Neural cell (in vitro differentiated cells): Measurements from ENCODE around the gene AGTPBP1. TPM values are rescaled to one million over a fixed set of nuclear protein-coding genes. Genes with fewer than 3 reads are reported as not detected.

Experiments
- H2AFZ ChIP-seq: fragments of 200-600, 300-800 bp; sonication (generic), shearing (Covaris generic); 2 replicates; pipeline ENCODE4 v1.6.0; 2014; ENCODE audit warnings: low read depth, mild to moderate bottlenecking, antibody characterized with exemption, low read length, moderate library complexity
- H3F3A ChIP-seq: fragments of 200-600 bp; shearing (Covaris generic); 2 replicates; pipeline ENCODE4 v1.6.1; 2016; ENCODE audit warnings: mild to moderate bottlenecking, moderate library complexity, mixed read lengths, antibody characterized with exemption, low read length; ENCODE audit not compliant: insufficient read depth, poor library complexity, severe bottlenecking
- H3K27ac ChIP-seq: fragments of 200-600, 300-800 bp; sonication (generic), shearing (Covaris generic); 2 replicates; pipeline ENCODE4 v1.5.1; 2014; ENCODE audit warnings: mild to moderate bottlenecking, low read length, moderate library complexity
- H3K27me3 ChIP-seq: fragments of 300-800, 200-600 bp; sonication (generic), shearing (Covaris generic); 2 replicates; pipeline ENCODE4 v1.6.0; 2014; ENCODE audit warnings: mild to moderate bottlenecking, low read depth, low read length, moderate library complexity; ENCODE audit not compliant: insufficient read depth
- H3K36me3 ChIP-seq: fragments of 300-800, 200-600 bp; sonication (generic), shearing (Covaris generic); 2 replicates; pipeline ENCODE4 v1.5.1; 2014; ENCODE audit warnings: mild to moderate bottlenecking, antibody characterized with exemption, low read length, moderate library complexity; ENCODE audit not compliant: insufficient read depth
- H3K4me2 ChIP-seq: fragments of 300-800, 200-600 bp; sonication (generic), shearing (Covaris generic); 2 replicates; pipeline ENCODE4 v1.6.0; 2014; ENCODE audit warnings: mild to moderate bottlenecking, low read length
- H3K4me3 ChIP-seq: fragments of 300-800, 200-600 bp; sonication (generic), shearing (Covaris generic); 2 replicates; pipeline ENCODE4 v1.5.1; 2014; ENCODE audit warnings: mild to moderate bottlenecking, low read length, moderate library complexity
- H3K79me2 ChIP-seq: fragments of 200-600 bp; shearing (Covaris generic); replicated peaks from 2 replicates; pipeline ENCODE4 v1.6.0; 2014; ENCODE audit warnings: mild to moderate bottlenecking, low read length, moderate library complexity; ENCODE audit not compliant: insufficient read depth
- H3K9ac ChIP-seq: fragments of 300-800, 200-600 bp; sonication (generic), shearing (Covaris generic); 2 replicates; pipeline ENCODE4 v1.6.1; 2016; ENCODE audit warnings: mild to moderate bottlenecking, low read length, mixed read lengths
- H3K9me2 ChIP-seq: fragments of 200-600 bp; shearing (Covaris generic); 2 replicates; pipeline ENCODE4 v1.6.1; 2016; ENCODE audit warnings: mild to moderate bottlenecking, low read length, mixed read lengths; ENCODE audit not compliant: insufficient read depth
- H3K9me3 ChIP-seq: fragments of 200-600, 300-800 bp; sonication (generic), shearing (Covaris generic); 2 replicates; pipeline ENCODE4 v1.6.1; 2016; ENCODE audit warnings: mild to moderate bottlenecking, mixed run types, low read length, moderate library complexity, mixed read lengths
- H4K20me1 ChIP-seq: fragments of 200-600 bp; shearing (Covaris generic); 2 replicates; pipeline ENCODE4 v1.6.1; 2016; ENCODE audit warnings: mild to moderate bottlenecking, mixed run types; ENCODE audit not compliant: insufficient read depth
- EP300 ChIP-seq: fragments of 450-650 bp; conservative IDR thresholded peaks from 2 replicates; pipeline ENCODE4 v1.6.1; 2014; ENCODE audit warnings: antibody characterized with exemption, mild to moderate bottlenecking, moderate library complexity; ENCODE audit not compliant: poor library complexity, severe bottlenecking
- EZH2 ChIP-seq: fragments of 200-600, 300-800 bp; shearing (Covaris generic), sonication (generic); IDR thresholded peaks from 2 replicates; pipeline ENCODE4 v1.6.1; 2014; ENCODE audit warnings: antibody characterized with exemption, low read length, borderline replicate concordance, mild to moderate bottlenecking; ENCODE audit not compliant: insufficient read depth, poor library complexity, severe bottlenecking
- MXI1 ChIP-seq: fragments of 450-650 bp; conservative IDR thresholded peaks from 2 replicates; pipeline ENCODE4 v1.6.1; 2014; ENCODE audit warnings: antibody characterized with exemption, mild to moderate bottlenecking; ENCODE audit not compliant: poor library complexity, severe bottlenecking
- POLR2AphosphoS5 ChIP-seq: IDR thresholded peaks from 2 replicates; pipeline ENCODE4 v1.6.1; 2012
- RAD21 ChIP-seq: fragments of 450-650 bp; conservative IDR thresholded peaks from 2 replicates; pipeline ENCODE4 v1.6.1; 2014; ENCODE audit warnings: antibody characterized with exemption, mild to moderate bottlenecking, moderate library complexity
- SMC3 ChIP-seq: fragments of 450-650 bp; conservative IDR thresholded peaks from 2 replicates; pipeline ENCODE4 v1.6.1; 2014; ENCODE audit warnings: antibody characterized with exemption, mild to moderate bottlenecking, moderate library complexity; ENCODE audit not compliant: poor library complexity
- TAF1 ChIP-seq: IDR thresholded peaks from 2 replicates; pipeline ENCODE4 v1.6.1; 2012; ENCODE audit warnings: low read depth
- polyA plus RNA-seq: library from polyadenylated mRNA; depleted of rRNA; stranded (reverse); fragments of >200 nt; gene quantifications from 2 replicates; pipeline ENCODE4 v1.2.3, GENCODE V29; 2014
- TF ChIP-seq, protein P1 (sequence below): IDR thresholded peaks from 2 replicates; pipeline ENCODE4 v1.6.1; 2012; ENCODE audit warnings: borderline replicate concordance
- TF ChIP-seq, protein P2 (sequence below): fragments of 450-650 bp; IDR thresholded peaks from 2 replicates; pipeline ENCODE4 v1.5.1; 2014; ENCODE audit warnings: antibody characterized with exemption, mild to moderate bottlenecking, moderate library complexity; ENCODE audit not compliant: poor library complexity, severe bottlenecking

Gene AGTPBP1
- polyA plus RNA-seq, 1 donor from 2014 or later: 90.7 TPM

DNA sequence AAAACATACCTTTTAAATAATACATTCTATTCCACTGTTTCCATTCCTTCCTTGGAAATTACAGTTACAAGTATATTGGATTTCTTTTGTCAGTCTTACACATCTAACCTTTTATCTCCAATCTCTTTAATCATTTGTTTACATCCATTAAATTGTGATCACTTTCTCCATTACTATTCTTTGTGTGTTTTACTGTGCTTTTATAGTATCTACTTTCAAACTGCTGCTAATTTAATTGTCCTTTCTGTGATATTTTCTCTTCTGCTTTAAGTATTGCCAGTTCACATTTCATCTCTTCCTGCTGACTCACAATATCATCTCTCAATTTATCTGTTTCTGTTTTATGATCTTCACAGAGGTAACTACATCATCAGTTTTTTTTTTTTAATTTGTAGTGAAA, 39.6 kb downstream of the AGTPBP1 start:
- H3K27me3 ChIP-seq: no peaks in the 10 kb centered on the region
- H3K4me3 ChIP-seq: no peak overlapping the region
- H3K79me2 ChIP-seq: peaks cover 9% of the 10 kb centered on the region
- H3K9me2 ChIP-seq: no peaks in the 10 kb centered on the region
- H3K27ac ChIP-seq: no peak overlapping the region
- TF ChIP-seq TAF1 (no peak), MXI1 (no peak), SMC3 (no peak), EZH2 (no peak), RAD21 (no peak), EP300 (no peak), POLR2AphosphoS5 (no peak)
- TF ChIP-seq, protein P1, sequence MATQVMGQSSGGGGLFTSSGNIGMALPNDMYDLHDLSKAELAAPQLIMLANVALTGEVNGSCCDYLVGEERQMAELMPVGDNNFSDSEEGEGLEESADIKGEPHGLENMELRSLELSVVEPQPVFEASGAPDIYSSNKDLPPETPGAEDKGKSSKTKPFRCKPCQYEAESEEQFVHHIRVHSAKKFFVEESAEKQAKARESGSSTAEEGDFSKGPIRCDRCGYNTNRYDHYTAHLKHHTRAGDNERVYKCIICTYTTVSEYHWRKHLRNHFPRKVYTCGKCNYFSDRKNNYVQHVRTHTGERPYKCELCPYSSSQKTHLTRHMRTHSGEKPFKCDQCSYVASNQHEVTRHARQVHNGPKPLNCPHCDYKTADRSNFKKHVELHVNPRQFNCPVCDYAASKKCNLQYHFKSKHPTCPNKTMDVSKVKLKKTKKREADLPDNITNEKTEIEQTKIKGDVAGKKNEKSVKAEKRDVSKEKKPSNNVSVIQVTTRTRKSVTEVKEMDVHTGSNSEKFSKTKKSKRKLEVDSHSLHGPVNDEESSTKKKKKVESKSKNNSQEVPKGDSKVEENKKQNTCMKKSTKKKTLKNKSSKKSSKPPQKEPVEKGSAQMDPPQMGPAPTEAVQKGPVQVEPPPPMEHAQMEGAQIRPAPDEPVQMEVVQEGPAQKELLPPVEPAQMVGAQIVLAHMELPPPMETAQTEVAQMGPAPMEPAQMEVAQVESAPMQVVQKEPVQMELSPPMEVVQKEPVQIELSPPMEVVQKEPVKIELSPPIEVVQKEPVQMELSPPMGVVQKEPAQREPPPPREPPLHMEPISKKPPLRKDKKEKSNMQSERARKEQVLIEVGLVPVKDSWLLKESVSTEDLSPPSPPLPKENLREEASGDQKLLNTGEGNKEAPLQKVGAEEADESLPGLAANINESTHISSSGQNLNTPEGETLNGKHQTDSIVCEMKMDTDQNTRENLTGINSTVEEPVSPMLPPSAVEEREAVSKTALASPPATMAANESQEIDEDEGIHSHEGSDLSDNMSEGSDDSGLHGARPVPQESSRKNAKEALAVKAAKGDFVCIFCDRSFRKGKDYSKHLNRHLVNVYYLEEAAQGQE: no peak
- TF ChIP-seq, protein P2, sequence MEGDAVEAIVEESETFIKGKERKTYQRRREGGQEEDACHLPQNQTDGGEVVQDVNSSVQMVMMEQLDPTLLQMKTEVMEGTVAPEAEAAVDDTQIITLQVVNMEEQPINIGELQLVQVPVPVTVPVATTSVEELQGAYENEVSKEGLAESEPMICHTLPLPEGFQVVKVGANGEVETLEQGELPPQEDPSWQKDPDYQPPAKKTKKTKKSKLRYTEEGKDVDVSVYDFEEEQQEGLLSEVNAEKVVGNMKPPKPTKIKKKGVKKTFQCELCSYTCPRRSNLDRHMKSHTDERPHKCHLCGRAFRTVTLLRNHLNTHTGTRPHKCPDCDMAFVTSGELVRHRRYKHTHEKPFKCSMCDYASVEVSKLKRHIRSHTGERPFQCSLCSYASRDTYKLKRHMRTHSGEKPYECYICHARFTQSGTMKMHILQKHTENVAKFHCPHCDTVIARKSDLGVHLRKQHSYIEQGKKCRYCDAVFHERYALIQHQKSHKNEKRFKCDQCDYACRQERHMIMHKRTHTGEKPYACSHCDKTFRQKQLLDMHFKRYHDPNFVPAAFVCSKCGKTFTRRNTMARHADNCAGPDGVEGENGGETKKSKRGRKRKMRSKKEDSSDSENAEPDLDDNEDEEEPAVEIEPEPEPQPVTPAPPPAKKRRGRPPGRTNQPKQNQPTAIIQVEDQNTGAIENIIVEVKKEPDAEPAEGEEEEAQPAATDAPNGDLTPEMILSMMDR: no peak
- no peaks in the 10 kb centered on the region for H3K36me3 ChIP-seq
- H3K9me3 ChIP-seq: no peaks in the 10 kb centered on the region
- no peak overlapping the region for H3K9ac ChIP-seq
- H3K4me2 ChIP-seq: no peak overlapping the region
- H3F3A ChIP-seq: no peaks in the 10 kb centered on the region
- no peaks in the 10 kb centered on the region for H4K20me1 ChIP-seq
- no peak overlapping the region for H2AFZ ChIP-seq

DNA sequence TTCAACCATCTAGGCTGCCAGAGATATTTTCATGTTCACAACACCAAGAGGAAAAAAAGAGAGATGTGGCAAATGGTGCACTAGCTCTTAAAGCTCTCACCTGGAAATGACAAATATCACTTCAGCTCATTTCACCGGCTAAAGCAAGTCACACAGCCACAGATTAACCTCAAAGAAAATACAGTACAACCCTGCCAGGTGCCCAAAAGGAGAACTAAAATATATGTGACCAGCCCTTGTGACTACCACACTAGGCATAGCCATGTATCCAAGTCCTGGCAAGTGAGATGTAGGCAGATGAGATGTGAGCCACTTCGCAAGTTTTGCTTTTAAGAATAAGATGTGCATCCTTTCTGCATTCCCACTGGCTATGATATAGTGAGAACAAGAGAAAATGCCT, 41.4 kb downstream of the AGTPBP1 start:
- Histone ChIP-seq H3K79me2 (peaks cover 9% of the 10 kb centered on the region), H3K9me3 (no peaks in the 10 kb centered on the region), H3K27me3 (no peaks in the 10 kb centered on the region), H3K36me3 (no peaks in the 10 kb centered on the region), H3F3A (no peaks in the 10 kb centered on the region), H3K4me3 (no peak overlapping the region), H3K9me2 (no peaks in the 10 kb centered on the region), H4K20me1 (no peaks in the 10 kb centered on the region), H2AFZ (no peak overlapping the region), H3K4me2 (no peak overlapping the region), H3K9ac (no peak overlapping the region), H3K27ac (no peak overlapping the region)
- no peak for TF ChIP-seq POLR2AphosphoS5
- TF ChIP-seq RAD21: no peak
- no peak for TF ChIP-seq SMC3
- no peak for TF ChIP-seq EZH2
- TF ChIP-seq EP300: no peak
- TF ChIP-seq MXI1: no peak
- no peak for TF ChIP-seq TAF1
- TF ChIP-seq, protein P1: no peak
- TF ChIP-seq, protein P2: no peak
